Fibroblast of the aortic adventitia (primary cell): ENCODE data around the gene DSCAML1. TPM values are rescaled to one million over a fixed set of nuclear protein-coding genes. Genes with fewer than 3 reads are reported as not detected.

Source experiments
- DNase-seq: peaks from one replicate; pipeline ENCODE4 v3.0.0-alpha.2; 2010; ENCODE audit warnings: low read depth
- H3K4me3 ChIP-seq: 2 replicates; pipeline ENCODE4 v1.5.1; 2011; ENCODE audit warnings: low read depth, mild to moderate bottlenecking, control low read depth, low read length, moderate library complexity
- total RNA-seq: library from RNA; depleted of rRNA; stranded (reverse); fragments of >200 nt; gene quantifications from 2 replicates; pipeline ENCODE4 v1.2.3, GENCODE V29; 2012; ENCODE audit warnings: low replicate concordance
- TF ChIP-seq, protein P1 (sequence below): IDR thresholded peaks from 2 replicates; pipeline ENCODE4 v1.5.1; 2011; ENCODE audit warnings: mild to moderate bottlenecking, low read length, control low read depth, inconsistent platforms; ENCODE audit not compliant: insufficient read depth

DSCAML1 gene
- total RNA-seq, 1 donor: not detected

DNA sequence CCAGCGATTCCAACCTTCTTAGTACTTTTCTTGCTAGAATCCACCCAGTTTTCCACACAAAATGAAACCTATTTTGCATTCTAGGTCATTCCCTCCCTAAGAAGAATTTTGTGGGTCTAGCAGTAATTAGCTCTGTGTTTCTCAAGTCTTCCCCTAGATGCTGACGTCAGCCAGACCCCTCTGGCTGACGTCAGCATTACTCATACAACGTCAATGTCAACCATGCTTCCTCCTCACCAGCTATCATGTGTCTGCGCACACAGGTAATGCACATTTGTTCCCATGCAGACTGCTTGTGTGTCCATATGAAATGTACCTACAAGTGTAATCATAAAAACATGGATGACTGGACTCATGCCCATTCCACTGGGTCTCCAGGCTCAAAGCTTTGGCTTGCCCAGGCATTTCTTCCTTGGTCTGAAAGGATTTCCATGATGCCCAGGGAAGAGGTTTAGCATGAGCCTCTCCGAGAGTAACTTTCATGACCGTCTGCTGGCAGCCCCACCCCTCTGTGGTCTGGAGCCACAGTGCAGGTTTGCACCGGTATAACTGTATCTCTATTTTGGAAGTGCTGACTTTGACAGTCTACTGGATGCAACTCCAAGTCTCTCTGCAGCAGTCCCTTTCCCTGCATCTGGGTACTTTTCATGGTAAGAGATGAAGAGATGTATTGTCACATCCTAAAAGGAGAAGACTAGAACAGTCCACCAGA lies 58.6 kb downstream of the DSCAML1 start:
- H3K4me3 ChIP-seq: no peak overlapping the region

DNA sequence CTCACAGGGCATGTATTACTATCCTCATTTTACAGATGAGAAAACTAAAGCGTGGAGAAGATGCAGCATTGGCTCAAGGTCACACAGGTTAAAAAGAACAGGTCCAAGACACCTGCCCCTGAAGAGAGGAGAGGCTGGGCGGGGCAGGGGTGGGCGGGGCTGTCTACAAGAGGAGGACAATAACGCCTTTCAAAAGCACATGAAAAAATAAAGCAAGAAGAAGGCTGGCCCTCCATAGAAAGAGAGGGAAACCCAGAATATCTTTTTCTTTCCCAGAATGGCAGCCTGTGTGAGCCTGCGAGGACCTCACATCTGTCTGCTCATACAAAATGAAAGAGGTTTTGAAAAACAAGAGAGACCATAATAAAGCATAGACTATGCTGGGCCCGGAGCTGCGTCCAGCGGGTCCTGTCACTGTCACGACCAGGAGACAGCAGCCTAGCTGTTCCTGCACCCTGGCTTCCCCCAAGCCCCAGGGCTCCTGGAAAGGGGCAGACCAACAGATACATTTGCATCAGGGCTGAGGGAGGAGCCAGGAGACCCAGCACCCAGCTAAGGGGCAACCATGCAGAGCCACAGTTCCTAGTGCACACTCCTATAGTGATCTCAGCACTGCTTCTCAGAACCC lies 61.6 kb downstream of the DSCAML1 start:
- no peak overlapping the region for H3K4me3 ChIP-seq
- TF ChIP-seq, protein P1, sequence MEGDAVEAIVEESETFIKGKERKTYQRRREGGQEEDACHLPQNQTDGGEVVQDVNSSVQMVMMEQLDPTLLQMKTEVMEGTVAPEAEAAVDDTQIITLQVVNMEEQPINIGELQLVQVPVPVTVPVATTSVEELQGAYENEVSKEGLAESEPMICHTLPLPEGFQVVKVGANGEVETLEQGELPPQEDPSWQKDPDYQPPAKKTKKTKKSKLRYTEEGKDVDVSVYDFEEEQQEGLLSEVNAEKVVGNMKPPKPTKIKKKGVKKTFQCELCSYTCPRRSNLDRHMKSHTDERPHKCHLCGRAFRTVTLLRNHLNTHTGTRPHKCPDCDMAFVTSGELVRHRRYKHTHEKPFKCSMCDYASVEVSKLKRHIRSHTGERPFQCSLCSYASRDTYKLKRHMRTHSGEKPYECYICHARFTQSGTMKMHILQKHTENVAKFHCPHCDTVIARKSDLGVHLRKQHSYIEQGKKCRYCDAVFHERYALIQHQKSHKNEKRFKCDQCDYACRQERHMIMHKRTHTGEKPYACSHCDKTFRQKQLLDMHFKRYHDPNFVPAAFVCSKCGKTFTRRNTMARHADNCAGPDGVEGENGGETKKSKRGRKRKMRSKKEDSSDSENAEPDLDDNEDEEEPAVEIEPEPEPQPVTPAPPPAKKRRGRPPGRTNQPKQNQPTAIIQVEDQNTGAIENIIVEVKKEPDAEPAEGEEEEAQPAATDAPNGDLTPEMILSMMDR: no peak
- DNase-seq: no peak

More for the DNA sequence above, 58.6 kb downstream of the DSCAML1 start:
- no peak for DNase-seq
- TF ChIP-seq, protein P1: no peak

DNA sequence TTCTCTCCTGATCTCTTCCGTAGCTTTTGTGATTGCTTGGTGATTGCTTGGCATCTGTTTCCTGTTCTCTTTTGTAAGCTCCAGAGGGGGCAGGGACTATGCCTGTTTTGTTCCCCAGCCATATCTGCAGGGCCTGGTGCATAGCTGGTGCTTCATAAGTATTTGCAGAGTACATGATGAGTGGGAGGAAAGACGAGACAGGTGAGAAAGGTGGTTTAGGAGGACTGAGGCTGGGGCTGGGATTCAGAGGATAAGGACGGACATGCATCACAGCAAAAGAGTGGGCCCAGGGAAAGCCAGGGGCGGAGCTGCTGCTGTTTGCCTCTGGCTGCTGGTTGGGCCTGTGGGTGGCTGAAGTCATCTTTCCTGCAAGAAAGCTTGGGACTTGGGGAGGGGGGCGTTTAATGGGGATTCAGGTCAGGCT lies 62.4 kb downstream of the DSCAML1 start:
- no peak for DNase-seq
- TF ChIP-seq, protein P1: no peak
- H3K4me3 ChIP-seq: no peak overlapping the region

DNA sequence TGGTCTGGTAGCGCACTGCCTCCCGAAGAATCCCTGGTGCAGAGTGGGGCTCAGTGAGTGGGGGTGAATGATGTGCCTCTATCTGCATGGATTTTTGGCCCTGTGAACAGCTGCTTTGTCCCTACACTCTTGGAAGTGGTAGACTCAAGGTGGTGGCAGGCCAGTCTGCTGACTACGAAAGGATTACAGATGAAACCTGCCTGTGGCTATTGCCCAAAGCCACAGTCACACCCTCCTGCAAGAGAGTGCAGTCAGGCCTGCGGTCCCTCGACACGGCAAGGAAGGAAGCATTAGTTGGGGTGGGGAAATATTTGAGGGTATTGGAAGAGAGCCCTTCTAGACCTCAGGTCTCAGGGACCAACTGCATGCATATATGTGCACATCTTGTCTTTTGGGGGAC lies 63.7 kb downstream of the DSCAML1 start:
- no peak for DNase-seq
- TF ChIP-seq, protein P1: no peak
- H3K4me3 ChIP-seq: no peak overlapping the region

DNA sequence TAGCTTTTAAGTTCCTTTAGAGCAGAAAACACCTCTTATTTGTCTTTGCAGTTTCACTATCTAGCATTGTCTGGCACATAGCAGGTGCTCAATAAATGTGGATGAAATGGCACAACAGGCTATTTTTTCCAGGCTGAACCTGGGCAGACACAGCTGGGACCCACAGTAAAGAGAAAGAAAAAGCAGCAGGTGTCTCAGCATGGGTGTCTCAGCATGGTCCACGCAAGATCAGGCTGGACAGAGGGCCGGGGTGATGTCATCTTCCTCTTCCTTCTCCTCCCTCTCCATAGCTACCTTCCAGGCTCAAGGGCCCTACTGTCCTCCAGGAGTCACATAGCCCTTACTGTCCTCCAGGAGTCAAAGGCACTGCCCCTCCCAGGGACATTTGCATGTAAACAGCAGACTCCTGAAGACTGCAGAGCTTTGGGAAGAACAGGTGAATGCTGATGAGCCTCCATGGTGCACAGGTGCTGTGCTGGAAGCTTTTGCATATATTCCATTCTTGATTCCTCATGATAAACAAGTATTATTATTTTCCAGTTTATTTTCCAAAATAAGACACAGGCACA lies 65.2 kb downstream of the DSCAML1 start:
- TF ChIP-seq, protein P1: no peak
- DNase-seq: no peak
- H3K4me3 ChIP-seq: no peak overlapping the region

DNA sequence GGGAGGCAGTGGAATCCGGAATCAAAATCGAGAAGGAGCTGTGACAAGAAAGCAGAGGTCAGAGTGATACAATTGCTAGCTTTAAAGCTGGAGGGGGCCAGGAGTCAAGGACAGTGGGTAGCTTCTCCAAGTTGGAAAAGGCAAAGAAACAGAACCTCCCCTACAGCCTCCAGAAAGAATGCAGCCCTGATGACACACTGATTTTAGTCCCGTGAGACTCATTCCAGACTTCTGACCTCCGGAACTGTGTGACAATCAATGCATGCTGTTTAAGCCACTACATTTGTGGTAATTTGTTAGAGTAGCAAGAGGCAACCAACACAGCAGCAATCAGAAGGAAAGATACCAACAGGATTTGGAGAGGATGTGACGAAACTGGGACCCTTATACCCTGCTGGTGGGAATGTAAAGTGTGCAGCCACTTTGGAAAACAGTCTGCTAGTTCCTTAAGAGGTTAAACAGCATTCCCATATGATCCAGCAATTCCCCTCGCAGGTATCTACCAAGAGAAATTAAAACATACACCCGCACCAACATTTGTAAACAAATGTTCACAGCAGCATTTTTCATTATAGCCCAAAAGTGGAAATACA lies 66.7 kb downstream of the DSCAML1 start:
- H3K4me3 ChIP-seq: no peak overlapping the region
- TF ChIP-seq, protein P1: no peak
- DNase-seq: no peak
